GM12875 (cell line): Measurements from ENCODE around the gene LY6G6C.

Experiments used
- H3K4me3 ChIP-seq: one replicate; pipeline ENCODE4 v1.5.1; 2011; ENCODE audit warnings: low read depth, low read length, control low read depth
- CTCF ChIP-seq: IDR thresholded peaks from 2 replicates; pipeline ENCODE4 v1.5.1; 2011; ENCODE audit warnings: low read depth, mild to moderate bottlenecking, control low read depth, inconsistent platforms, low read length, moderate library complexity, borderline replicate concordance; ENCODE audit not compliant: insufficient read depth

Gene LY6G6C

GRCh38 chr6:31721351-31722020 is at the start of gene LY6G6C:
Gene LY6G6C, minus strand, starts transcription at chr6:31721746. Its CDS starts 67 bp downstream, at chr6:31721679.
- no peak within 1 kb of the TSS for H3K4me3 ChIP-seq
- no peak for TF ChIP-seq CTCF

- no peak overlapping the region for H3K4me3 ChIP-seq
- no peak for TF ChIP-seq CTCF
Observed at GRCh38 chr6:31770860-31771259, 49.3 kb upstream of the LY6G6C start.

- H3K4me3 ChIP-seq, result no peak overlapping the region
Observed at GRCh38 chr6:31769684-31770371, 48.3 kb upstream of the LY6G6C start.

GRCh38 chr6:31768363-31769257 is 47.1 kb upstream of the LY6G6C start:
- no peak overlapping the region for H3K4me3 ChIP-seq
- no peak for TF ChIP-seq CTCF

More at GRCh38 chr6:31769684-31770371, 48.3 kb upstream of the LY6G6C start:
- peak; percentile 88 for TF ChIP-seq CTCF

GRCh38 chr6:31767096-31767645 is 45.6 kb upstream of the LY6G6C start:
- H3K4me3 ChIP-seq, result no peak overlapping the region
- no peak for TF ChIP-seq CTCF

GRCh38 chr6:31765910-31766794 is 44.6 kb upstream of the LY6G6C start:
- no peak for TF ChIP-seq CTCF
- H3K4me3 ChIP-seq, result no peak overlapping the region
